HG02884 (cell line): ENCODE measurements around the gene HARS1.
"Not testable (repeated sequence)": the region's sequence is repeated elsewhere in the genome, so short reads cannot be mapped to it uniquely, and the experiment has no call there.

Experiments
- ATAC-seq: cut with Tn5 transposase; IDR thresholded peaks from one replicate; pipeline ENCODE4 v1.9.1; 2021; ENCODE audit warnings: mild to moderate bottlenecking, moderate library complexity; ENCODE audit not compliant: unreplicated experiment

Gene HARS1

DNA sequence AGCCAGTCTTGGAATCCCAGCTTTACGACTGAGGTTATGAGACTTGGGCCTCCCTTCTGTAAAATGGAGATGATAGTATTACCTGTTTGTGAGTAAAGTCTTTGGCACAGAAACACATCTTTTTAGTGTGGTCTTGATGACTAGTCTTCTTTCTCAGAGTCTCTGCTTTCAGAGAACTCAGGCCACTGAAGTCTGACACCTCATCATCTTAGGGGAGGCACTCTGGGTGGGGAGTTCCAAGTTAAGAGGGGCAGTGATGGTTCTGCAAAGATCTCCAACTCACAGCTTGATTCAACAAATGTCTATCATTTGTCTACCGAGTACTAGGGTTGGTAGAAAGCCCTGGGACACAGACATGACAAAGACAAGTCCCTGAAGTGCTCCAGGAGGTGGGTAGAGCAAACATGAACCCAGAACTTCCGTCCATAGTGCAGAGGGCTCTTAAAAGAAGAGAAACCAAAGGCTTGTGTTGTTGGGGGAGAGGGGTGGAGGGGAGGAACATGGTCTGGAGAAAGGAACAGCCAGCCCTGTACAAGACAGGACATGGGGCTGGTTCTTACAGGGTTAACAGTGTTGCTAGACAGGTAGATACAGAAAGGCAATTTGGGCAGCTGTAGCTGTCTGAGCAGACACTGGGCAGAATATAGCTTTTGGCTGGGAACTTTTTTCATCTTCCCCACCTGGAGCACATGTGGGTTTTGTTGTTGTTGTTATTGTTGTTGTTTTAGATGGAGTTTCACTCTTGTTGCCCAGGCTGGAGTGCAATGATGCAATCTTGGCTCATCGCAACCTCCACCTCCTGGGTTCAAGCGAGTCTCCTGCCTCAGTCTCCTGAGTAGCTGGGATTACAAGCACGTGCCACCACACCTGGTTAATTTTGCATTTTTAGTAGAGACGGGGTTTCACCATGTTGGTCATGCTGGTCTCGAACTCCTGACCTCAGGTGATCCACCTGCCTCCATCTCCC is 55.6 kb downstream of the HARS1 start:
- ATAC-seq = no peak

DNA sequence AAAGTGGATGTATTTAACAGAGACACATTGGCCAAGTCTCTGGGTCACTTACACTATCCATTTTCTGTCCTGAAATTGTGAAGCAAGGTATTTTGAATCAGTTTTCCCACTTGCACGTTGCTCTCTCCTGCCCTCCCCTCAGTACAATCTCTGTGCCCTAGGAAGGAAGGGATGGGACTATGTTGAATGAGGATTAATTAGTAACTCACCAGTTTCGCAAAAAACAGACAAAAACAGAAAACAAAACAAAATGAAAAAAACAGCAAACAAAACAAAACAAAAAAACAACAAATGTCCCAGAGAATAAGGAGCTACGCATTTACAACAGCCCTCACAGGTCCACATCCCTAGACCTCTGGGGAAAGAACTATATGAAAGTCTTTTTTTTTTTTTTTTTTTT is 57.1 kb downstream of the HARS1 start:
- ATAC-seq = no peak

DNA sequence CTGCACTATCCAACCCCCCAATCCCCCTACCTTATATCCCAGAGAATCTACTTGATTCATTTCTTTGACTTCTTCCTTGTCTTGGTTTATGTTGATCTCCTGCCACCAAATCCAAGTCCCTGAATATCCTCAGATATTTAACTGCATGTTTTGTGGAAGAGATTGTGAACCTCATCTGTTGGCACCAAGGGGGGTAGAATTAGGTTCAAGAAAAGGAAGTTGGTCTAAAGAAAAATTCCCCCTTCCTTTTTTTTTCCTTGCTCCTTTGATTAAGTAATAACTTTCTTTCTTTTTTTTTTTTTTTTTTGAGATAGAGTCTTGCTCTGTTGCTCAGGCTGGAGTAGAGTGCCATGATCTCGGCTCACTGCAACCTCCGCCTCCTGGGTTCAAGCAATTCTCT is 57.7 kb downstream of the HARS1 start:
- ATAC-seq = no peak

DNA sequence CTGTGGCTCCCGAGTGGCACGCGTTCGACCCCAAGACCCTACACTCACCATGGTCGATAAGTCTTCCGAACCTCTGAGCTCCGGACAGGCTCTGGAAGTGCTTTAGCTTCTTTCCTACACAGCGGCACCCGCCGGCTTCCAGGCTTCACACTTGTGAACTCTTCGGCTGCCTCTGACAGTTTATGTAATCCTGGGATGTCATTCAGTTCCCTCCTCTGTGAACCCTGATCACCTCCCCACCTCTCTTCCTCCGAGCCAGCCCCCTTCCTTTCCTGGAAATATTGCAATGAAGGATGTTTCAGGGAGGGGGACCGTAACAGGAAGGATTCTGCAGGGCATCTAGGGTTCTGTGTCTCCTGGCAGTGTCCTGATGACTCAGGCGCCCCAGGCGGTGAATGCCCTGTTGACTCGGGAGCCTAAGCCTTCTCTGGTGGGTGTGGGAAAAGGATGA is 58.1 kb downstream of the HARS1 start, which contains the start of gene CD14:
TSS of gene CD14 (minus strand) at position 155 of the 451 bp plus-strand sequence. CDS start at position 51, 104 bp downstream.
- ATAC-seq = no peak

DNA sequence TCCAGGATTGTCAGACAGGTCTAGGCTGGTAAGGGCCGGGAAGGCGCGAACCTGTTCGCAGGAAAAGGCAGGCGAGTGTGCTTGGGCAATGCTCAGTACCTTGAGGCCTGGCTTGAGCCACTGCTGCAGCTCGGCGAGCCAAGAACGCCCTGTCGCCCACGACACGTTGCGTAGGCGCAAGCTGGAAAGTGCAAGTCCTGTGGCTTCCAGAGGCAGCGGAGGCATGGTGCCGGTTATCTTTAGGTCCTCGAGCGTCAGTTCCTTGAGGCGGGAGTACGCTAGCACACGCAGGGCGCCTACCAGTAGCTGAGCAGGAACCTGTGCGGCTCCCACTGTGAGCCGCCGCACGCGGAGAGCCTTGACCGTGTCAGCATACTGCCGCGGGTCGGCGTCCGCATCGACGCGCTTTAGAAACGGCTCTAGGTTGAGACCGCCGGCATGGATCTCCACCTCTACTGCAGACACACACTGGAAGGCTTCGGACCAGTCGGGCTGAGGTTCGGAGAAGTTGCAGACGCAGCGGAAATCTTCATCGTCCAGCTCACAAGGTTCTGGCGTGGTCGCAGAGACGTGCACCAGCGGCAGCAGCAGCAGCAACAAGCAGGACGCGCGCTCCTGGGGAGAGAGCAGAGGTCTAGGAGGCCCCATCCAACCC is 58.7 kb downstream of the HARS1 start:
- peak; percentile 62 for ATAC-seq

DNA sequence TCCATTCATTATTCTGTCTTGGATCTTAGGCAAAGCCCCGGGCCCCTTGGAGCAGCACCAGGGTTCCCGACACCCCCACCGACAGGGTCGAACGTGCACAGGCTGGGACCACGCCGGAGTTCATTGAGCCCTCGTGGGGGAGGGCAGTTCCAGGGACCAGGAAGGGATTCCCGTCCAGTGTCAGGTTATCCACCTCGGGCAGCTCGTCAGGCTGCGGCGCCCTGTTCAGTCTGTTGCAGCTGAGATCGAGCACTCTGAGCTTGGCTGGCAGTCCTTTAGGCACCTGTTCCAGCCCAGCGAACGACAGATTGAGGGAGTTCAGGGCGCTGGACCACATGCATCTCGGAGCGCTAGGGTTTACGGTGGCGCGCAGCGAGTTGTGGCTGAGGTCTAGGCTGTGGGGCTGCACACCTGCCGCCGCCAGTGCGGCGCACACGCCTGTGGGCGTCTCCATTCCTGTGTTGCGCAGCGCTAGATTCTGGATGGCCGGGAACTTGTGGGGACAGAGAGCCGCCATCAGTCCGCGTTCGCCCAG is 59.3 kb downstream of the HARS1 start:
- peak; percentile 30 for ATAC-seq

DNA sequence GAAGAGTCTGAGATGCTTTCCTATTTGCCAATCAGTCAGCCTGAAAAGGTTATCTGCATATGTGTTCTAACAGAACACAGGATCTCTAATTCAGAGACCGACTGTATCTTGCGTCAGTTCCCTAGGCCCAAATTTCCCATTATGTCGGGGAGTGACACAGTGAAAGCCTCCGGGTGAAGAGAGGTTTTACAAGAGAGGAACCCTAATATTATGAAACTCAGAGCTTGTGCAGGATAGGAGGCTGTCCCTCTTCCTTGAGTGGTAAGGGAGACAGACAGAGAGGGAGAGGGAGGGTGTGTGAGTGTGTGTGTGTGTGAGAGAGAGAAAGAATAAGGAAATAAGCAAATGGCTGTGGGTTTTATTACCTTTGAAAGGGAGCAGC is 60.1 kb downstream of the HARS1 start:
- ATAC-seq = no peak

DNA sequence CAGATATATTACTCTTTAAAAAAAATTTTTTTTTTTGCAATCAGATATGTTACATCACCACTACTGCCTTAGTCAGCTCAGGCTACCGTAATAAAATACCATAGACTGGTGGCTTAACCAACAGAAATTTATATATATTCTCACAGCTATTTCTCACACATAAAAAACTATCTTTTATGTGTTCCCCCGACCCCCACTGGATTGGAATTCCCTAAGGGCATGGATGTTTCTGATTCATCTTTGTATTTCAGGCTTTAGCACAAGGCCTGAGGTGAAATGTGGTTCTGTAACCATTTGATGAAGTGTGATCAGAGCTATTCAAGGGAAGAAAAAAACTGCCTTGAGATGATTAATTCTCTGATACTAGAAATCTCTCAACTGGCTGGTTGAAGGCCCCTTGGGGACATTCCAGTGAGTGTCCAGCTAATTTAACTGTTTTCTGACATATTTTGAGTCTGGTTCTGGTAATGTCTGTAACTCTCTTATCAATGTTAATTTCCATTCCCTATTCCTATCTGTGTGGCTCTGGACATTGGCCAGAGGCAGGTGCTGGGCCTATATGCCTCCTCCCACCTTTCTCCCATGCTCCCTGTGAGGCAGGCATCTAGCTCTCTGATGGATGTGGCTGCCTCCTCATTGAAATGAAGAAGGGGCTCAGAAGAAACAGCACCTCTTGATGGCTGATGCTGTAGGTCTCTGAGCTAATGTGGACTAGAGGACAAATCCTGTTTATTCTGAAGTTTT is 60.7 kb downstream of the HARS1 start:
- no peak for ATAC-seq

DNA sequence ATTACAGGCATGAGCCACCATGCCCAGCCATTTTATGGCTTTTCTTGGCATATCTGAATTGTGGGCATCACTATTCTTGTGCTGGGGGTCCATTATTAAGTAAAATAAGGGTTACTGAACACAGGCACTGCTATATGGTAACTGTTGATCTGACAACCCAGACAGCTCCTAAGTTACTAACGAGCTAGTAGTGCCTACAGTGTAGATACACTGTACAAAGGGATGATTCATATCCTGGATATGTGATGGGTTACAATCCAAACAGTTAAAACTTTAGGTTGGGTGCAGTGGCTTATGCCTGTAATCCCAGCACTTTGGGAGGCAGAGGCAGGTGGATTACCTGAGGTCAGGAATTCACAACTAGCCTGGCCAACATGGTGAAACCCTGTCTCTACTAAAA is 62.5 kb downstream of the HARS1 start:
- ATAC-seq = no peak

DNA sequence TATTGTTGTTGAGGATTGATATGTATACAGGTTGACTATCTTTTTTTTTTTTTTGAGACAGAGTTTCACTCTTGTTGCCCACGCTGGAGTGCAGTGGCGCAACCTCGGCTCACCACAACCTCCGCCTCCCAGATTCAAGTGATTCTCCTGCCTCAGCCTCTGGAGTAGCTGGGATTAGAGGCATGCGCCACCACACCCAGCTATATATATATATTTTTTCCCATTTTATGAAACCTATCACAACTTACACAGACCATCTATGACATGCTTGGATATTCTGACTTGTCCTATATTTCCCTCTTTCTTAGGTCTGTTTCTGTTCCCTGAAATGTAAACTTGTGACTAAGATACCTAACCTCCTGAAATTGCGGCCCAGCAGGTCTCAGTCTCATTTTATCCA is 63.2 kb downstream of the HARS1 start:
- no peak for ATAC-seq

DNA sequence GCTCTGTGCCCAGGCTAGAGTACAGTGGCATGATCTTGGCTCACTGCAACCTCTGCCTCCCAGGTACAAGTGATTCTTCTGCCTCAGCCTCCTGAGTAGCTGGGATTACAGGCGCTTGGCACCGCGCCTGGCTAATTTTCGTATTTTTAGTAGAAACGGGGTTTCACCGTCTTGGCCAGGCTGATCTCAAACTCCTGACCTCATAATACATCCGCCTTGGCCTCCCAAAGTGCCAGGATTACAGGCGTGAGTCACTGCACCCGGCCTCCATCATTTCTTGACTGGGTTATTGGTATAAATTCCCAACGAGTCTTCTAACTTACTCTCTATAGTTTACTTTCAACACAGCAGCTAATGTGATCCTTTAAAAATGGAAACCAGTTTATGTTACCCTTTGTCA is 66.3 kb downstream of the HARS1 start:
- not testable (repeated sequence) for ATAC-seq
